H7 (cell line): ENCODE results near the gene DUSP15. TPM values are rescaled to one million over a fixed set of nuclear protein-coding genes. Genes with fewer than 3 reads are reported as not detected.
"Not testable (repeated sequence)": the region's sequence is repeated elsewhere in the genome, so short reads cannot be mapped to it uniquely, and the experiment has no call there.

ENCODE experiments used
- DNase-seq: peaks from one replicate; pipeline ENCODE4 v3.0.0; 2012
- H3K27me3 ChIP-seq: 2 replicates; pipeline ENCODE4 v1.6.0; 2011; ENCODE audit warnings: mild to moderate bottlenecking, low read length; ENCODE audit not compliant: control insufficient read depth, insufficient read depth
- H3K36me3 ChIP-seq: replicated peaks from 2 replicates; pipeline ENCODE4 v1.5.1; 2011; ENCODE audit warnings: low read length; ENCODE audit not compliant: control insufficient read depth, insufficient read depth
- H3K4me3 ChIP-seq: 2 replicates; pipeline ENCODE4 v1.5.1; 2011; ENCODE audit warnings: low read depth, mild to moderate bottlenecking, control low read depth, low read length, moderate library complexity; ENCODE audit not compliant: insufficient read depth
- total RNA-seq: library from RNA; depleted of rRNA; stranded (reverse); fragments of >200 nt; shearing (Covaris generic); gene quantifications from 2 replicates; pipeline ENCODE4 v1.2.3, GENCODE V29; 2014

The DUSP15 gene
- total RNA-seq, 1 experiment from 2014 or later = 1.5 TPM

DNA sequence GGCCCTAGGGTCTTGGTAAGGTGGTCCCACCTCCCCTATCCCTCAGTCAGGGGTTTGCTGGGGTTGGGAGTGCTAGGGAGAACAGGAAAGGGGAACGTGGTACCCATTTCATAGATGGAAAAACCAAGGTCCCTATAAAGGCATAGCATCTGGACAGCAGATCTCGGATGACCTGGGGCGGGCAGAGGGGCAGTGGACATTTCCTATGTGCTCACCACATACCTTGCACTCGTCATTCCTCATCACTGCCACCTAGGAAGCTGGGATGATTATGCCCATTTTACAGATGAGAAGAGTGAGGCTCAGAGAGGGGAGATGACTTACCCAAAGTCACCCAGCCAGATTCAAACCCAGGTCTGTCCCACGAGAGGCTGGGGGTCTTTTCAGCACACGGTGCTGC, 39.1 kb downstream of the DUSP15 start:
- DNase-seq = no peak
- H3K36me3 ChIP-seq = no peaks in the 10 kb centered on the region
- H3K27me3 ChIP-seq = no peaks in the 10 kb centered on the region
- H3K4me3 ChIP-seq = no peak overlapping the region

DNA sequence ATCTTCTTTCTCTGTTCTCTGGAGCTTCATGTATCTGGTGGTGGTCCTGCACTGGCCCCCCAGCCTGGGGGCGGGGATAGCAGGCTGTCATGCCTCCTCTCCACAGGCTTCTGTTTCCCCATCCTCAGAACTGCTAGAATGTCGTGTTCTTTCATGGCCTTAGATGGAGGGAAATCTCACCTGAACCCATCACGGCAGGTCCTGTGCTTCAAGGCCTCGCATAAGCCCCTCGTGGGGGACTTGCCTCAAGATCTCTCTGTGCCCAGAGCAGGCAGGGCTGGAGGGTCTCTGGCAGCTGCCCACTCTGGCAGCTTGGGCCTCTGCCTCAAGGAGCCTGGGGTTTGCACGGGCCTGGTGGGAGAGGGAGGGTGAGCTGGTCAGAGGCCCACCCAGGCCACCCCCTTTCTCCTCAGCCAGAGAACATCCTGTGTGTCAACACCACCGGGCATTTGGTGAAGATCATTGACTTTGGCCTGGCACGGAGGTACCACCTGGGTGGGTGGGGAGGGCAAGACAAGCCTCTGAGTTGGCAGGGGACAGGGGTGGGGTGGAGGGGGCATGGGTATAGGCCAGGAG, 39.8 kb downstream of the DUSP15 start:
- H3K4me3 ChIP-seq = no peak overlapping the region
- peak; percentile 52 for DNase-seq
- no peaks in the 10 kb centered on the region for H3K27me3 ChIP-seq
- H3K36me3 ChIP-seq = no peaks in the 10 kb centered on the region

DNA sequence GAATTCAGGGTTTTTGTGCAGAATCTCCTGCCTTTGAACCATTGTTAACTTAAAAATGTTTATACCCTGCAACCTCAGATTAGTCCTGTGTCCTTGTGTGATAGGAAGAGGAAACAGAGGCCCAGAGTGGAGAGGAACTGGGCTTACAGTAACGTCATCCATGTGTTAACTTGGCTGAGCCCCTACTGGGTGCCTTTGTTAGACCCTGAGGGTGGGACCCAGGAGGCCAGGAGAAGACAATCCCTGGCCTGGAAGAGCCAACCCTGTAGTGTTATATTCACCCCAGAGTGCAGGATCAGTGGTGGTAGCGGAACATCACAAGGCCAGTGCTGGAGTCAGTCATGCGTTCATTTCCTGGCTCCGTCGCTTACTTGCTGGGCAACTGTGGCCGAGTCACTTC, 40.6 kb downstream of the DUSP15 start:
- H3K36me3 ChIP-seq = no peaks in the 10 kb centered on the region
- H3K27me3 ChIP-seq = no peaks in the 10 kb centered on the region

DNA sequence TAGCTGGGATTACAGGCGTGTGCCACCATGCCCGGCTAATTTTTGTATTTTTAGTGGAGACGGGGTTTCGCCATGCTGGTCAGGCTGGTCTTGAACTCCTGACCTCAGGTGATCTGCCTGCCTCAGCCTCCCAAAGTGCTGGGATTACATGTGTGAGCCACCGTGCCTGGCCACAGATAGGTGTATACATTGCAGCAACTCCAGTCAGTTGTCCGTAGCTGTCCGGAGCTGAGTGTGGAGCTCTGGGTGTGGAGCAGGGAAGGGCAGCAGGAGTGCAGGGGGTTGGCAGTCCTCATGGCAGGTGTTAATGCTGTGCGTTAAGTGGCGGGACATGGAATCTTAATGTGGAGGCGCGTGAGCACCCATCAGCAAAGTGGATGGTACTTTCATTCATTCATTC, 42.3 kb downstream of the DUSP15 start:
- not testable (repeated sequence) for H3K27me3 ChIP-seq, H3K4me3 ChIP-seq, H3K36me3 ChIP-seq
- DNase-seq = peak; percentile 22

More for the DNA sequence above, 40.6 kb downstream of the DUSP15 start:
- no peak overlapping the region for H3K4me3 ChIP-seq
- DNase-seq = peak; percentile 43

DNA sequence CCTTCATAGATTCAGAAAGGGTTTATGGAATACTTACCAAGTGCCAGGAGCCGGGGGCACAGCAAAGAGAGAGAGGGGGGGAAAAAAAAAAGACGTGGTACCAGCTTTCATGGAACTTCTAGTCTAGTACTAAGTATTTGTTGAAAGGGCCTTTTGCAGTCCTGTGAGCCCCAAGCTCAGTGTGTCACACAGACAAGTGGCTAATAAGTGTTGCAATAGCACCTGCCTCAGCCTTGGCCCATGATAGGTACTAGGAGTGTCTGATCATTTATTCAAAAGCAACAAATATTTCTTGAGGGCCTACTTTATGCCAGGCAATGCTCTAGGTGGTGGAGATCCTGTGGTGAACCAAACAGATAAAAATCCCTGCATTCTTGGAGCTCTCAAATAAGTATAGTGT, 43.3 kb downstream of the DUSP15 start:
- Histone ChIP-seq H3K27me3 (no peaks in the 10 kb centered on the region), H3K36me3 (no peaks in the 10 kb centered on the region), H3K4me3 (no peak overlapping the region)
- peak; percentile 15 for DNase-seq

DNA sequence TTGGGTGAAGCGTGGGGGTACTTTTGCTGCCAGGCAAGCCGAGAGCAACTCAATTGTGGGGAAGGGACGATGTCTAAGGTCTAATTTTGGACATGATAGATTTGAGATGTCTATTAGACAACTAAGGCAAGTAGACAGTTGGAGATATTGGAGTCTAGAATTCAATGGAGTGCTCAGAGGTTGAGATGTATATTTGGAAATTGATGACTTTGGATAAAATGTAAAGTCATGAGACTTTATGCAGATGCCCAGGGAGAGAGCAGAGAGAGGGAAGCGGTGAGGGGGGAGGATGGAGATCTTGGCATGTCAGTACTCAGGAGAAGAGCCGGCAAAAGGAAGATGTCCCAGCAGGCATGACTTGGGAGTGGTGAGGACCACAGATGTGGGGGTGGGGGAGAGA, 44.3 kb downstream of the DUSP15 start:
- no peaks in the 10 kb centered on the region for H3K36me3 ChIP-seq
- H3K27me3 ChIP-seq = no peaks in the 10 kb centered on the region
- no peak overlapping the region for H3K4me3 ChIP-seq
- DNase-seq = no peak

DNA sequence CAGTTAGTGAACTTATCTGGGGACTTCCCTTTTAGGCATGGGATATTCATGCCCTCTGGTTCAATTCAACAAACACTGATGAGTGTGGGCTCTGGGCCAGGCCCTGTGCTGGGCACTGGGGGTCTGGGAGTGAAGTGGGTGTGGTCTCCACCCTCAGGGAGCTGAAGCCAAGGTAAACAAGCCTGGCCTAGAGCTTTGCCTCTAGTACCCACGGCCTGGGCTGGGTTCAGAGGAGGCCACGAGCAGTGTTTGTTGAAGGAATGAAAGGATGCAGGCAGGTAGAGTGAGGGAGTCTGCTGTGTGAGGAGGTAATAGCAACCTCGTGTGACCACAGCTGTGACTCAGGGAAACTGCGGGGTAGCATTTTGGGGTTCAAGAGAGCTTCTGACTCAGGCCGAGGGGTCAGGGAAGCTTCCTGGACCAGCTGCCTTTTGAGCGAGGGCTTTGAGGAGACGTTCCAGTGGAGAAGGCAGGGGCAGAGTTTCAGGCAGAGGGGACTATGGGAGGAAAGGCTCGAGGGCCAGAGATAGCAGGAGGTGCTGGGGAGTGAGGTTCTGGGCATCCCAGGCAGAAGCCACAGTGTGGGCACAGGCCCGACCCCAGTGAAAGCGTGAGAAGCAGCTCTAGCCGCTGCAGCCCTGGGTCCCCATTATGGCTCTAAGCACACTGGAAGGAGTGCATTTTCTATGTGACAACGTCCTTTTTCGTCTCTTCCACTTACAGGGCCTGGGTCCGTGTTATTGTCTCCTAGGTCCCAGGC, 45.6 kb downstream of the DUSP15 start:
- no peak overlapping the region for H3K4me3 ChIP-seq
- peak; percentile 32 for DNase-seq

DNA sequence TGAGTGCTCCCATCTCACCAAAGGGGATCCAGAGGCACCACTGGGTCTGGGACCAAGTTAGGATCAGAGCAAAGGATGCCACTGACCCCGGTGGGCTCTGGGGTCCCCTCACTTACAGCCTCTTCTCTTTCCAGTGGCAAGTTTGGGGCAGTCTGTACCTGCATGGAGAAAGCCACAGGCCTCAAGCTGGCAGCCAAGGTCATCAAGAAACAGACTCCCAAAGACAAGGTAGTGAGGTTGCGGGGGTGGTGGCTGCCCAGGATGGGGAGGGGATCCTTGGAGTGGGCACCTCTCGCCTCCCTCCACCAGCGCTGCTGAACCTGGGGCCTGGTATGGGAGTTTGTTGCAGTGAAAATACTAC, 46.2 kb downstream of the DUSP15 start:
- no peaks in the 10 kb centered on the region for H3K27me3 ChIP-seq

More for the DNA sequence above, 45.6 kb downstream of the DUSP15 start:
- Histone ChIP-seq H3K36me3 (no peaks in the 10 kb centered on the region), H3K27me3 (no peaks in the 10 kb centered on the region)

DNA sequence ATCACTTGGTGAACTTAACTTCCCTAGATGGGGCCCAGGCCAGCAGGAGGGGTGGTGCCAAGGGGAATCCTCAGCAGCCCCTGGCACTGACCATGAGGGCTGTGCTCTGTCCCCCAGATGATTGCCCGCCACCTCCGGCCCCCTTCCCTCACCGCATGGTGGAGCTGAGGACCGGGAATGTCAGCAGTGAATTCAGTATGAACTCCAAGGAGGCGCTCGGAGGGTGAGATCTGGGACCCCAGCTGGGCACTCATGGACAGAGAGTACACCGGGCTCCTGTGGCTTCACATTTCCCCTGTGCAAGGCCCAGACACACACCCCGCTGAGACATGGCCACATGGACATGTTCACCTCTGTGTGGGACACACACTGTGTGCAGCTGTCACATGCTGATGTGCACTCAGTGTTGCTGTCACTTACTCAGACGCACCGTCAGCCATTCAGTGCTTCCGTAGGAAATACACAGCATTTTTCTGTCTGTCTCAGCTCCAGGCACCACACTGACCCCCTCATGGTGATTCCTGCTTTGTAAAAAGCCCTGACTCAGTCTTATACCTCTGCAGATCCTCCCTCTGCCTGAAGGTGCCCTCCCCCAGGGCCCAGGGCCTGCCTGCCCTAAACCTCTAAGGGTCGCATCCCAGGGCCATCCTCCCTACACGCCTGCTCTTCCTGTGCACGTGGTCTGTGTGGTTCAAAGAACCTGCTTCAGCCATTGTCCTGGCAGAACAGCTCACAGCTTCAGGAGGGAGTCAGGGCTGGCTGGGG, 46.8 kb downstream of the DUSP15 start:
- peak; percentile 67 for DNase-seq
- H3K36me3 ChIP-seq = no peaks in the 10 kb centered on the region
- H3K27me3 ChIP-seq = no peaks in the 10 kb centered on the region
- H3K4me3 ChIP-seq = no peak overlapping the region

More for the DNA sequence above, 46.2 kb downstream of the DUSP15 start:
- H3K4me3 ChIP-seq = no peak overlapping the region
- DNase-seq = peak; percentile 38
- H3K36me3 ChIP-seq = no peaks in the 10 kb centered on the region

DNA sequence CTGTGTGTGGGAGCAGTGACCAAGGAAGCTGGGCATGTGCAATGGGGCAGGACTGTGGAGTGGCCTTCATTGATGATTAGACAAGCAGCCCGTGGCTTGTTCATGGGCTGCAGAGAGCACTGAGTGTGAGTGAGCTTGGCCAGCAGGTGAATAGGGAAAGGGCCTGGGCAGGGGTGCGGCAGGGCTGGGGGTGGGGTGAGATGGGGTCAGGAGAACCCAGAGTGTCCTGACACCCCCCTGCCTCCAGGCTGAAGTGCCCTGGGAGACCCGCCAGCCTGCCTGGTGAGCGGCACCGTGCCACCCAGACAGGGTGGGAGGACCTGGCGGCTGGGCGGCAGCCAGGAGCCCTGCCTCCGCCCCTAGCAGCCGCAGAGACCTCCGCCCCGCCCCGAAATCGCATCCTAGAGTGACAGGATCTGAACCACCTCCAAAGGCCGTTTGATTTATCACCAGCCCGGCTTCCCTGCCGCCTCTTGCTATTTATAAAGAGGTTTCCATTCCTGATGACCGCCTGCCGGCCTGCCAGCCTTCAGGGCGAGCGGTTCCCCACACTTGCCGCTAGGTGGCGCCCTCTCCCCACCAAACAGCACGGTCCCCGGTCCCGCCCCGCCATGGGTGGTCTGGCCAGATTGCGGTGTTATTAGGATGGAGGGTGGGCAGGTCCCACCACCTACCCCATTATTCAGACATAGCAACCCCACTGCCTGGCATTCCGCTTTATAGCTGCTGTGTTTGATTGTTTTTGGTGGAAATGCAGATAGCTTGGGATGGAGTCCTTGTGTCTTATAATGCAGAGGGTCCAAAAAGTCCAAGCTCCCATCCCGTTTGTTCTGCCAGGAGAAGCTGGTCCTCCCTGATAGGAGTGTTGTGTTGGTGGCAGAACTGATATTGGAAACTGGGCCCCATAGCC, 47.7 kb downstream of the DUSP15 start:
- DNase-seq = peak; percentile 99
- Histone ChIP-seq H3K36me3 (no peaks in the 10 kb centered on the region), H3K27me3 (no peaks in the 10 kb centered on the region), H3K4me3 (no peak overlapping the region)

DNA sequence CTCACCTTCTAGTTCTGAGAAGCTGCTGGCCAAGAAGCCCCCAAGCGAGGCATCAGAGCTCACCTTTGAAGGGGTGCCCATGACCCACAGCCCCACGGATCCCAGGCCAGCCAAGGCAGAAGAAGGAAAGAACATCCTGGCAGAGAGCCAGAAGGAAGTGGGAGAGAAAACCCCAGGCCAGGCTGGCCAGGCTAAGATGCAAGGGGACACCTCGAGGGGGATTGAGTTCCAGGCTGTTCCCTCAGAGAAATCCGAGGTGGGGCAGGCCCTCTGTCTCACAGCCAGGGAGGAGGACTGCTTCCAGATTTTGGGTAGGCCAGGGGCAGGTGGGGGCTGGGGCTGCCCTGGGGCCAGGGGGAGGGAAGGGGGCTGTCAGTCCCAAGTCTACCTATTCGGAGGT, 48.9 kb downstream of the DUSP15 start:
- Histone ChIP-seq H3K36me3 (no peaks in the 10 kb centered on the region), H3K27me3 (no peaks in the 10 kb centered on the region), H3K4me3 (no peak overlapping the region)
- peak; percentile 58 for DNase-seq

DNA sequence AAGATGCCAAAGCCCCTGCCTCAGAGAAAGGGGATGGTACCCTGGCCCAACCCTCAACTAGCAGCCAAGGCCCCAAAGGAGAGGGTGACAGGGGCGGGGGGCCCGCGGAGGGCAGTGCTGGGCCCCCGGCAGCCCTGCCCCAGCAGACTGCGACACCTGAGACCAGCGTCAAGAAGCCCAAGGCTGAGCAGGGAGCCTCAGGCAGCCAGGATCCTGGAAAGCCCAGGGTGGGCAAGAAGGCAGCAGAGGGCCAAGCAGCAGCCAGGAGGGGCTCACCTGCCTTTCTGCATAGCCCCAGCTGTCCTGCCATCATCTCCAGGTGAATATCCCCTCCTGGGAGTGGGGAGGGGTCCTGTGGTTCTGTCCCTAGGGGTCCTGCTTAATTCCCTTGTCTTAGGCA, 50.1 kb downstream of the DUSP15 start:
- Histone ChIP-seq H3K27me3 (no peaks in the 10 kb centered on the region), H3K4me3 (no peak overlapping the region), H3K36me3 (no peaks in the 10 kb centered on the region)
- peak; percentile 67 for DNase-seq

DNA sequence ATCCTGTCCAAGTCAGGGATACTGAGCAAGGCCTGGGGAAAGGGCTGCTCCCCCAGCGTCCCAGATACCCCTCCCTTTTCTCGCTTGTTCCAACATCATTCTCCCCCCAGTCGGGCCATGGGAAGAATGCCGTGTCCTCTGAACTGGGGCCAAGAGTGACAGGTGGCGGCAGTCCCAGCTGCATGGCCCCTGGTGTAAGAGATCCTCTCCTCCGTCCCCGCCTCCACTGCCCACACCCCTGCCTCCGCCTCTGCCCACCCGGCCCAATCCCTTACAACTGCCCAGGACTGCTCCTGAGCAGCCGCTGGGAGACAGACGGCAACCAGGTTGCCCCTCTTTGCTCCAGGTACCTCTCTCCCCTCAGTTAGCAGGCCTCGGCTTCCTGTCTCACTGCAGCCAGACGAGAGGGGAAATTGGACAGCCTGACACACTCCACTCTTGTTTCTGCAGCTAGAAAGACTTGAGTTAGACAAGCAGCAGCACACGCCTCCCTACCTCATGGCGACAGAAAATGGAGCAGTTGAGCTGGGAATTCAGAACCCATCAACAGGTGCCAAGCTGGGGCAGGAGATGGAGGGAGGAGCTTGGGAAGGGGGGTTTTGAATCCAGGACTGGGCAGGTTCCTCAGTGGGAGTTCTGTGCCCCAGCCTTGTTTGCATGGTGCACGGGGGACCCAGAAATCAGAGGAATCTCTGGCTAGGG, 51.1 kb downstream of the DUSP15 start, which contains the start of gene MYLK2:
TSS of gene MYLK2 (plus strand) at position 274 of the 702 bp plus-strand sequence. CDS start at position 499, 225 bp downstream.
- DNase-seq = peak; percentile 61
- H3K36me3 ChIP-seq = no peaks in the 10 kb centered on the region
- no peak within 1 kb of the TSS for H3K4me3 ChIP-seq
- H3K27me3 ChIP-seq = no peaks in the 10 kb centered on the region
